NCI-H1105 treated with DMSO at 0.1 percent for 48 hours (cell line): ENCODE data around the gene KLHL18.
"Not testable (repeated sequence)": the region's sequence is repeated elsewhere in the genome, so short reads cannot be mapped to it uniquely, and the experiment has no call there.

Experiments
- DNase-seq: peaks from one replicate; lab custom pipeline; 2025; lab: John Stamatoyannopoulos, UW

KLHL18 gene

DNA sequence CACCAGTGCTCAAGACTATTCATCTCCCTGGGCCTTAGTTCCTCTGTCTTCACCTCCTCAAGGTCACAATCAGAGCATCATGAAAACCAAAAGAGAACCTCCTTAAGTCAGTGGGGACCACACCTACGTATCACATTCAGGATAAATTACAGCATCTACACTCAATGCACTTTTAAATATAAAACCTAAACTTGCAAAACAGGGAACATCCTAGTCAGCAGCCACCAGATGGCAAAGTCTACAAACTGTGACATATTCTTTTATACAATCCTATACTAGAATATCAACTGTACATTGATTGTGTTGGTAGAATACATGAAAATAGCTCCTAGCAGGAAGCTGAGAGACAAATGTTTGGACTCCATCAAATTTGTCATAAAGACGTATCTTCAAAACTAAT is 8.1 kb upstream of the KLHL18 start:
- DNase-seq = no peak

DNA sequence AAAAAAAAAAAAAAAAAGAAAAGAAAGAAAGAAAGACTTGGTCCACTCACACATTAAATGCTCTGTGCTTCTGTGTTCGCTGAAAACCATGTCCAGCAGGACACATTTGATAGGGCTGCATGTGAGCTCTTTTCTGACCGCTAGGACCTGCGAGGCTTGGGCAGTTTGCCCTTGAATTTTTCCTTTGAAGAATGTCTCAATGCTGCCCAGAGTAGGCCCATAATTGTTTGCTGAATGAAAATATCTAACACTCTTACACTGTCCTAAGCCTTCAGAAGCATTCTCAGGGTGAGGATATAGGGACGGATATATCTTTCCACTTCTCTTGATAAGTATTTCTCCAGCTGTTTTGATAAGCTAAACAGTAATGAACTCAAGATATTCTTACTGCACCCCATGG is 6.2 kb upstream of the KLHL18 start:
- no peak for DNase-seq

DNA sequence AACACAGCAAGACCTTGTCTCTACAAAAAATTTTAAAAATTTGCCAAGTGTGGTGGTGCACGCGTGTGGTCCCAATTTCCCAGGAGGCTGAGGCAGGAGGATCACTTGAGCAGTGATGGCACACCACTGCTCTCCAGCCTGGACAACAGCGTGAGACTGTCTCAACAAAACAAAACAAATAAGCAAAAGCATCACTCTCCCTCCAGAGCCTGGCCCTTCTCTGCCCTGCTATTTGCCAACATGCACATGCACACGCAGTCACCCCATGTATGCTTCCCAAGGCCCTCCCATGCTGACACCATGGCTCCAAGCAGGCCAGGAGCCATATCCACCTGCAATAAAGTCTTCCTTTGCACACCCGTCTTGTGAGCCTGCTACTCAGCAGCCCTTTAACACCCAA is 2.2 kb upstream of the KLHL18 start:
- DNase-seq = no peak

DNA sequence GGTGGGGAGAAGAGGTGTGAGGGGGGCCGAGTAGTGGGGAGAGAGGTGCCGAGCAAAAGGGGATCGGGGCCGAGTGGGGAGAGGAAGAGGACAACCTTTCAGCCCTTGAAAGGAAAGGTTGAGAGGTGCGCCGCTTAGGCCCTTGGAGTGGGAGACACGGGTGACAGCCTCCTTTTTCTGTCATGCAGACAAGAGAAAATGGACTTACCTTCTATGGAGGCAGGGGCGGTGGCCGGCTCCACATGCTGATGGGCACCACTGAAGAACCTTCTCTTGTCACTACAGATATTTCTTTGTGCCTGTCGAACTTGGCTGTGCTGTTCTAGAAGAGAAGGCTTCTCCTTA is 421 bp downstream of the KLHL18 start:
- DNase-seq = no peak

DNA sequence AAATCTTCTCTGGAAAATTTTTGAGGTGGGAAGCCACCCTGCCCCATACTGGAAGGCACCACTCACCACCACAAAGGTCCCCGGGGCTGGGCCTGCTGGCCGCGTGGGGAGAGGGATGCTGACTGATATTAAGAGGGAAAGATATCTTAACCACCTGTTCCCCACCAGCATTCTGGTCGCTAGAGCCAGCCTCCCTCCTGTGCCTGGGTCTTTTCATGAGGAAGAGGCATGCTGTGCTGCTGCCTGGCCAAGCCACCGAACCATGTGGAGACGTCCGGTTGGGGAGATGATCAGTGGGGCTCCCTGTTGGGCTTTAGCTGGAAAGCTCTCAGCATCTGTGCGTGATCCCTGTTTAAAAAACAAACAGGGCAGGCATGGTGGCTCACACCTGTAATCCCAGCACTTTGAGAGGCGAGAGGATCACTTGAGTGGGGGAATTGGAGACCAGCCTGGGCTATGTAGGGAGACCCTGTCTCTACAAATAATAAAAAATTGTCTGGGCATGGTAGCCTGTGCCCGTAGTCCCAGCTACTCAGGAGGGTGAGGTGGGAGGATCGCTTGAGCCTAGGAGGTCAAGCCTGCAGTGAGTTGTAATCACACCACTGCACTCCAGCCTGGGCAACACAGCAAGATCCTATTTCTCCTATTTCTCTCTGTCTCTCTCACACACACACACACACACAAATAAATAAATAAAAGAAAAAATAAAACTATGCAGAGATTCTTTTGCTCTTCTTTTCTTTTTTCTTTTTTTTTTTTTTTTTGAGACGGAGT is 1.0 kb downstream of the KLHL18 start:
- DNase-seq = no peak

DNA sequence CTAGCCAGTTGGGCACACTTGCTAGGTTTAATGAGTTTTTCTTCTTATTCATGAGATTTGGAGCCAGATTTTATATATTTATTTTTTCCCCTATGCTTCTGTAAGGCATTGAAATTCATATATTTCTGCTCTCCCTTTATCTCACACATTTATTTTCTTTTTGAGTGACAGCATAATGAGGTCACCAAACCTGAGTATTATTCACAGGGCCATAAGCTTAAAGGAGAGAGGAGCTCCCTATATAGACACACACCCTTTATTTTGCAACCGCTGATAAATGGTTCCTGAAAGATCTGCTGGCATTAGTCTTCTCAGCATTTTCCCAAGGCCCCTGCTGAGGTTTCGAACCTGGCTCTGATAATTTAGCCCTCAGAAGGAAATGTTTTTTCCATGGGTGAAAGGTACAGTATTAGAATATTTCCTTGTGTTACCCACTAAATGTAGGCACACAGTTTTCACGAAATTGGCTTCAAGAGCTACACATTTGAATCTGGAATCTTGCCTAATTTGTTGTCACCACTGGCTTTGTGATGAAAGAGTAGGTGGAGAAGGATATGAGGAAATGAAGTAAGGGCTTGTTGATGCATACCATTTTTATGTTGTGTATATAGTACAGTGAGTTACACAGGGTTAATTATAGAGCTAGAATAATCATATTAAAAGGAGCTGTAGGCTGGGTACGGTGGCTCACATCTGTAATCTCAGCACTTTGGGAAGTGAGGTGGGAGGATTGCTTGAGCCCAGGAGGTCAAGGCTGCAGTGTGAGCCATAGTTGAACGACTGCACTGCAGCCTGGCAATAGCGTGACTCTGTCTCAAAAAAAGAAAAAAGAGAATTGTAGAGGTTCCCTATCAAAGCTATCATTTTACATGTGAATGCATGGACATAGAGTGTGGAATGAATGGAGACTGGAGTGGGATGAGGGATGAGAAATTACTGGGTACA is 6.5 kb downstream of the KLHL18 start:
- DNase-seq = no peak

DNA sequence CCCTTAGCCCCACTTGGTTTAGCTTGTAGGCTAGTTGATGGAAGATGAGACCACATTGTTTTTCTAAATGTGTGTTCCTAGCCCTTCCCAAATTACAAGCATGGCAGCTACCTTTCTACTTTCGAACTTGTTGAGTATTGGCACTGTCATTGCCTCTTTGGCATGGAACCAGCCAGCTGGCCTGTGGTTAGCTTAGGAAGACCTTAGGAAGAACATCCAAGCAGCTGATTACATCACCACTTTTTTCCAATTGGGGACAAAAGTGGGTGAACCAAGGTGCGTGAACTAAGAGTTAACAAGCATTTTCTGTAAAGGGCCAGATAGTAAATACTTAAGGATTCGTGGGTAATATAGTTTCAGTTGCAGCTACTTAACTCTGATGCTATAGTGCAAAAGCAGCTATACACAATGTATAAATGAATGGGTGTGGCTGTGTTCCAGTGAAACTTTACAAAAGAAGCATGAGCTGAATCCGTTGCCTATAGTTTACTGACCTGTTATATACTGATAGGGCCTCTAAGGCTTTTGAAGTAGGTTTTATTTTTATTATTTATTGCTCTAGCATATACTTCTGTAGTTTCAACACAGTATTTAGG is 8.5 kb downstream of the KLHL18 start:
- no peak for DNase-seq

DNA sequence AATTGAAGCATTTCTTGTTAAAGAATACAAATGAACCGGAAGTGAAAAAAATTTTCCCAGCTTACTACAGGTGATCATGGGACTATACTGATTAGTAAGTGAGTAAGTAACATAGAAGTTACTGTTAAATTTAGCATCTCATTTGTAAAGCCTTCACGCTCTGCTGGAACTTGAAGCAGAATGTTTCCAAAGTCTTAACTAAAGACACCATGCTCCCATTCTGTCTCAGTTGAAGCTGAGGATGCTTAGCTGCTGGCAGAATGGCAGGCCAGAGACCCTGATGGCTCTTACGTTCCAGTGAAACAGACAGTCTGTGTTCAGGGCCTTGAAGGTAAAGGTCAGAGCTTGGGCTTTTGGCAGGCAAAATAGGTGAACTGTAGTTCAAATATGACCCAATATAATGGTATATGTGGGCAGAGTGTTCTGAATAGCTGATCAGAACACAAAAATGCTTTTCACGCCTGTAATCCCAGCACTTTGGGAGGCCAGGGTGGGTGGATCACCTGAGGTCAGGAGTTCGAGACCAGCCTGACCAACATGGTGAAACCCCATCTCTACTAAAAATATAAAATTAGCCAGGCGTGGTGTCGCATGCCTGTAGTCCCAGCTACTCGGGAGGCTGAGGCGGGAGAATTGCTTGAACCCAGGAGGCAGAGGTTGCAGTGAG is 9.1 kb downstream of the KLHL18 start:
- not testable (repeated sequence) for DNase-seq

DNA sequence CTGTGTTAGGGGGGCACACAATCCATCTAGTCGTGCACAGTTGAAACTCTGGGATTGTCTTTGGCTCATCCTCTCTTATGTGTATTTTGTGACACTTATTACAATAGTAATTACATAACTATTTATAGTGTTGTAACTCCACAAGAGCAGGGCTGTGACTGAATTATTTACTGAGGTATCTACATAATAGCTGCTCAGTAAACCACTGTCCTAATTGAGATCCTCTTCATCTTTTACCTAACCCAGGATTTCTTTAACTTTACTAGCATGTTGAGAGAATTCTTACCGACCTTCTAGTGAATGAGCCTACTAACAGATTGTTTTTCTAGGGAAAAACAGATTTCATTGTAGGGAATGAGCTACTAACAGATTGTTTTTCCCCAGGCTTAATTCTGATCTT is 11.1 kb downstream of the KLHL18 start:
- DNase-seq = no peak

DNA sequence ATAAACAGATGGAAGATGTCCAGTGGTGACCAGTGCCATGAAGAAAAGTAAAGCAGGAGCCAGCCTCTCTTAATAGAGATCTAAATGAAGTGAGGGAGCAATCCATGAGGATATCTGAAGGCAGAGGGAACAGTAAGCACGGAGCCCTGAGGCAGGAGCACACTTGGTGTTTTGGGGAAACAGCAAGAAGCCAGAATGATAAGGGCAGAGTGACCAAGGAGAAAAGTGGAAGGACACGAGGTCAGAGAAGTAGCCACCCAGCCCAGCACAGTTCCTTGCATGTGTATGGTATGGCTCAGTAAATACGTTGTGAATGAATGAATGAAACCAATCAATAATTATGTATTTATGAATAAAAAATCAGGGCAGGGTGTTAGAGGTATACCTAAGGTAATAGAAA is 11.6 kb downstream of the KLHL18 start:
- DNase-seq = no peak

DNA sequence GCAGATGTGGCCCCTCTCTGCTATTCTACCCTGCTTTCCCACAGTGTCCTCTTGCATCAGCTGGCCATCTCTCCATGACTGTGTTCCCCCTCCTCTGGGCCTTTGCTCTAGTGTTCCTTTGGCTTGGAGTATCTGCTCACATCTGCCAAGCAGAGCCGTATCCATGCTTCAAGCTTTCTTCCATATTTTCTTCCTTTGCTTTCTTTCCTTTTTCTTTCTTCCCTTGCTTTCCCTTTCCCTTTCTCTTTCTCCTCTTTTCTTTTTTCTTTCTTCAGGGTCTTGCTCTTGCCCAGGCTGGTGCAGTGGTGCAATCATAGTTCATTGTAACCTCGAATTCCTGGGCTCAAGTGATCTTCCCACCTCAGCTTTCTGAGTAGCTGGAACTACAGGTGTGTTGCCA is 12.6 kb downstream of the KLHL18 start:
- DNase-seq = no peak

DNA sequence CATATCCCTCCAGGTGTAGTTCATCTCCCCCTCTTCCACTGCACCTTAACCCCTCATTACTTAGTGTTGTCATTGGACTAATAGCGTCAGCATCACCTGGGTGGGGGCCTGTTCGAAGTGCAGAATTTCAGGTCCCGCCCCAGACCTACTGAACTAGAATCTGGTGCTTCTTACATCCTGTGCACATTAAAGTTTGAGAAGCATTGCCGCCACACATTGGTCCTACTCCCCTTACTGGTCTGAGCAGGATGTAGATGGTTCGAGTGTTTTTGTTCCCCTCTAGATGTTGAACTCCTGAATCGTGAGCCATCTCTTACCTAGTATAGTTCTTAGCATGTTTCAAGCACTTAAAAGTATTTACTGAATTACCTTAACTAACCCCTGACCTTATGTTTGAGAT is 13.2 kb downstream of the KLHL18 start:
- DNase-seq = no peak

DNA sequence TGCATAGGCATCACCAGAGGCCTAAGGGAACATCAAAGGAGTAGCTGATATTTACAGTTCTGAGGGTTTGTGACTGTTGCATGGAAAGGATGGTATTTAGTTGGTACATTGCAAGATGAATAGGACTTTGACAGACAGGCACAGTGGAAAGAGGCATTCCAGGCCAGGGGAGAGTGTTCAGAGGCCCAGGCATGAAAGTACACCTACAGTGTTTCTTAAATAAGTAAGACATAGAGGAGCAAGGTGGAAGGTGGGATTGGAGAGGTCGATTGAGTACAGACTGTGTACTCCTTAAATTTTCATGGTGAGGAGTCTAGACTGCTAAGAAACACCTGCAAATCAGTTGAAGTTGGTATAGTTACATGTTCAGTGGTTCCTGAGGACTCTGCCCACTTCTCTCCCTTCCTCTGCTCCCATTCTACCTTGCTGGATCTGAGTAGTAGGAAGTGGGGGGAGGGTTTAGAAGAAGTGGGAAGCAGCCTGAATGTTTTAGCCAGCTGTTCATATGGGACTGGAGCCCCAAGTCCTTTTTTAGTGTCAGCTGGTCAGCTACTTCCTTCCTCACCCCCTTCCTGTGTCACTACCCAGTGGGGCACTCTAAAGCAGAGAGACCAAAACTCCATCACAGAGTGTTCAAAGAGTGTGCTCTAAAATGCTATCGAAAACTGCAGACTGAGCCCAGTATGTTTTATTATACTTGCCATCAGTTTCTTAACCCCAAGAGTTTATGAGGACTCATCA is 14.0 kb downstream of the KLHL18 start:
- no peak for DNase-seq

DNA sequence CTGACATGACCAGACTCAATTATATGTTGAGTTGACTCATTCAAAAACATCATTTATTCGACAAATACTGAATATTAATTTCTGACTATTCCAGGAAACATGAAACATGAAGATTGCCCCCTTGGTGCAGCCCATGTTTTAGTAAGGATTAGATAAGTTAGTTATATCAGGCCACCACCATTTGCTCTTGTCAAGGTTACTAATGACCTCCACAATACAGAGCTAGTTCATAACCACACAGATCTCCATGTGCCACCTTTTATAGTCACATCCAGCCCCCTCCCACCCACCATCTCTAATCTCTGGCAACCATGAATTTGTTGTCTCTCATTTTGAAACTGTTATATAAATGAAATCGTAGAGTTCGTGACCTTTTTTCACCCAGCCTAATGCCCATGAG is 15.7 kb downstream of the KLHL18 start:
- DNase-seq = no peak

DNA sequence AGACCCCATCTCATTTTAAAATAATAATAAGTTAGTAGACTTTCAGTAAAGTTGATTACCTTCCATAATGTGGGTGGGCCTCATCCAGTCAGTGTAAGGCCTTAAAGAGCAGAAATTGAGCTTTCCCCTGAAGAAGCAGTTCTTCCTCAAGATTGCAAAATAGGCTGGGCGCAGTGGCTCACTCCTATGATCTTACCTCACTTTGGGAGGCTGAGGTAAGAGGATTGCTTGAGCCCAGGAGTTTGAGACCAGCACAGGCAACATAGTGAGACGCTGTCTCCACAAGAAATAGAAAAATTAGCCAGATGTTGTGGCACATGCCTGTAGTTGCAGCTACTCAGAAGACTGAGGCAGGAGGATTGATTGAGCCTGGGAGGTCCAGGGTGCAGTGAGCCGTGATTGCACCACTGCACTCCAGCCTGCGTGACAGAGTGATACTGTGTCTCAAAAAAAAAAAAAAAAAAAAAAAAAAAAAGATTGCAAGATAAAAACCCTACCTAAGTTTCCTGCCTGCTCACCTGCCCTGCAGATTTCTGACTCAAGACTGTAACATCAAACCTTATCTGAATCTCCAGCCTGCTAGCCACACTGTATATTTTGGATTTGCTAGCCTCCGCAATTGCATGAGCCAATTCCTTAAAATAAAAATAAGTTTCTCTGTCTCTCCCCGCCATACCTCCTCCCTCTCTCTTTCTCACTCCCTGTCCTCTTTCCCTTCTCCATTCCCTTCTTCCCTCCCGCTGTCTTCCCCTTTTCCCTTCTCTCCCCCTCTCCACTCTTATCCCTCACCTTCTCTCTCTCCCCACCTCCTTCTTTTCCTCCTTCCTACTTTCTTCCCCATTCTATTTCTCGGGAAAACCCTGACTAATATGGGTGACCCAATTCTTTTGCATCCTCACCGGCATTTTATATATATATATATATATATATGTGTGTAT is 16.9 kb downstream of the KLHL18 start:
- DNase-seq = no peak

DNA sequence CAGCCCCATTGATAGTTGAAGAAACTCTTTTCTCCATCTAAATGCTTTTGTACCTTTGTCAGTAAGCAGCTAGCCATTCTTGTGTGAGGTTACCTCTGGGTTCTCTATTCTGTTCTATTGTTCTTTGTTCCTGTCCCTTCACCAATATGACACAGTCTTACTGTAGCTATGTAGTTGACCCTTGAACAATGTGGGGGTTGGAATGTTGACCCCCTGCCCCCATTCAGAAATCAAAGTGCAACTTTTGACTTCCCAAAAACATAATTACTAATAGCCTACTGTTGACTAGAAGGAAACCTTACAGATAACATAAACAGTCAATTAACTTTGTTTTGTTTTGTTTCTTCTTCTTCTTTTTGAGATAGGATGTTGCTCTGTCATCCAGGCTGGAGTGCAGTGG is 18.7 kb downstream of the KLHL18 start:
- DNase-seq = no peak

DNA sequence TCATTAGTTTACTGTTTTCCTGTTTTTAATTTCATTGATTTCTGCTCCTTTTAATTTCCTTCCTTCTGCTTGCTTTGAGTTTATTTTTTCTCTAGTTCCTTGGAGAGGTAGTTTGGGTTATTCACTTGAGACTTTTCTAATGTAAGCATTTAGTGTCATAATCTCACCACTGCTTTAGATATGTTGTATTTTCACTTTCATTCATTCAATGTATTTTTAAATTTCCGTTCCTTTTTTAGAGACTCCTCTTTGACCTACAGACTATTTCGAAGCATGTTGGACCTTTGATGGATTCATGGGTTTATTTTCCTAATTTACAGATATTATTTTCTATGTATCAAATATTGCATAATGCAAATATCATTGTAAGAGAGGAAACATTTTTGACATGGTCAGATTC is 23.3 kb downstream of the KLHL18 start:
- DNase-seq = no peak

DNA sequence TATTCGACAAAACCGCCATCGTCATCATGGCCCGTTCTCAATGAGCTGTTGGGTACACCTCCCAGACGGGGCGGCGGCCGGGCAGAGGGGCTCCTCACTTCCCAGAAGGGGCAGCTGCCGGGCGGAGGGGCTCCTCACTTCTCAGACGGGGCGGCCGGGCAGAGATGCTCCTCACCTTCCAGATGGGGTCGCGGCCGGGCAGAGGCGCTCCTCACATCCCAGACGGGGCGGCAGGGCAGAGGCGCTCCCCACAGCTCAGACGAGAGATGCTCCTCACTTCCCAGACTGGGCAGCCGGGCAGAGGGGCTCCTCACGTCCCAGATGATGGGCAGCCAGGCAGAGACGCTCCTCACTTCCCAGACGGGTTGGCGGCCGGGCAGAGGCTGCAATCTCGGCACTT is 26.5 kb downstream of the KLHL18 start:
- DNase-seq = not testable (repeated sequence)

DNA sequence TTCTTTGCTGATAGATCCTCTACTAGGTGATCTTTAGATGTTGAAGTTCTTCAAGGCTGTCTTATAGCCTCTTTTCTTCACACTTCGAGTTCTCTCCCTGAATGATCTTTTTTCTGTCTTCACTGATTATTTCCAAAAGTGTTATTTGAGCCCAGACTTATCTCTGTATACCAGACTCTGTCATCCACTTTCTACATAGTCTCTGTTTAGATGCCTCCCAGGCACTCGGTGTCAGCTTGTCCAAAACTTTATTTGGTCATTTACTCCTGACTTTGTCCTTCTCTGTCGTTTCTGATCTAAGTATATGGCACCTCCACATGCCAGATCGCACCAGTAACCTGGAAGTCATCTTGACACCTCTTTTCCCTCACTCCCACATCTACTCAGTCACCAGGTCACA is 27.6 kb downstream of the KLHL18 start:
- DNase-seq = no peak

DNA sequence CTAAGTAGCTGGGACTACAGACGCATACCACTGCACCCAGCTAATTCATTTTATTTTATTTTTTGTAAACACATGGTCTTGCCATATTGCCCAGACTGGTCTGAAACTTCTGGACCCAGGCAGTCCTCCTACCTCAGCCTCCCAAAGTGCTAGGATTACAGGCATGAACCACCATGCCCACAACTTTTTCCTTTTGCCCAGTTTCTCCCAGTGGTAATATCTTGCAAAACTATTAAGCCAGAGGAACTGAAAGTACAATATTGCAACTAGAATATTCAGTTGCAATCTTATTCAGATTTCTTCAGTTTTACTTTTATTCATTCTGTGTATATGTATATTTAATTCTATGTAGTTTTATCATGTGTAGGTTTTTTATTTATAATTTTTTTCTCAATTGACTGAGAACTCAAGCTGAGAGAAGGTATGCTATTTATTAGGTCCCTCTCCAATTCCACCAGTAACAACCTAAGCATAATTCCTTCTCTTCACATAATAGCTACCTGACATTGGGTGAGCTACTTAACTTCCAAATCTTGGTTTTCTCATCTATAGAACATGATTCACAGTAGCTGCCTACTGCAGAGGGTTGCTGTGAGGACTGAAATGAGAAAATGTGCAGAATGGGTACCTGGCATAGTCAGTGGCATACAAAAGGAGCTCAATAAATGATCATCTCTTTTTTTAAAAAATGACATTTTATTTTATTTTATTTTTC is 30.8 kb downstream of the KLHL18 start:
- DNase-seq = no peak
